HepG2 (cell line): ENCODE results near the gene FURIN. TPM values are rescaled to one million over a fixed set of nuclear protein-coding genes. Genes with fewer than 3 reads are reported as not detected.
A peak's percentile ranks its signal among the peaks of the same experiment; 100 is the strongest.

ENCODE experiments used
- BCL6 ChIP-seq: IDR thresholded peaks from 2 replicates; pipeline ENCODE4 v1.6.1; 2016; ENCODE audit warnings: missing genetic modification reagents, missing compliant biosample characterization
- CAMTA2 ChIP-seq: sonication (generic); formaldehyde crosslinking; IDR thresholded peaks from 2 replicates; pipeline ENCODE4 v1.4.0; 2020; ENCODE audit warnings: mild to moderate bottlenecking, missing genetic modification reagents, borderline replicate concordance
- CREM ChIP-seq, 2 experiments: sonication (generic) in 1 of 2; formaldehyde crosslinking in 1 of 2; IDR thresholded peaks; 2 replicates each; pipeline versions ENCODE4 v1.4.0 to v1.6.1; 2016 to 2020; ENCODE audit warnings: antibody characterized with exemption in 1 of 2, mild to moderate bottlenecking in 1 of 2, missing genetic modification reagents in 1 of 2
- HHEX ChIP-seq: IDR thresholded peaks from 2 replicates; pipeline ENCODE4 v1.6.1; 2016; ENCODE audit warnings: control low read depth
- KMT2A ChIP-seq: sonication (generic); formaldehyde crosslinking; IDR thresholded peaks from 2 replicates; pipeline ENCODE4 v1.4.0; 2020; ENCODE audit warnings: missing genetic modification reagents
- MED1 ChIP-seq: sonication (generic); formaldehyde crosslinking; IDR thresholded peaks from 2 replicates; pipeline ENCODE4 v1.4.0; 2020; ENCODE audit warnings: missing genetic modification reagents
- MIER2 ChIP-seq: IDR thresholded peaks from 2 replicates; pipeline ENCODE4 v1.6.1; 2016; ENCODE audit warnings: missing biosample characterization, missing genetic modification reagents
- NFE2L1 ChIP-seq: sonication (generic); formaldehyde crosslinking; IDR thresholded peaks from 2 replicates; pipeline ENCODE4 v1.4.0; 2020; ENCODE audit warnings: missing genetic modification reagents, mild to moderate bottlenecking, borderline replicate concordance
- RCOR2 ChIP-seq: IDR thresholded peaks from 2 replicates; pipeline ENCODE4 v1.6.1; 2016; ENCODE audit warnings: missing biosample characterization, missing genetic modification reagents
- TBX2 ChIP-seq: sonication (generic); formaldehyde crosslinking; IDR thresholded peaks from 2 replicates; pipeline ENCODE4 v1.5.0; 2020; ENCODE audit warnings: missing genetic modification reagents, mild to moderate bottlenecking, borderline replicate concordance
- ZKSCAN8 ChIP-seq: IDR thresholded peaks from 2 replicates; pipeline ENCODE4 v1.6.1; 2016; ENCODE audit warnings: borderline replicate concordance, missing genetic modification reagents, missing compliant biosample characterization
- ZNF17 ChIP-seq: sonication (generic); formaldehyde crosslinking; IDR thresholded peaks from 2 replicates; pipeline ENCODE4 v1.5.0; 2020; ENCODE audit warnings: mild to moderate bottlenecking, missing genetic modification reagents
- ZNF235 ChIP-seq: sonication (generic); formaldehyde crosslinking; IDR thresholded peaks from 2 replicates; pipeline ENCODE4 v1.8.1; 2023; ENCODE audit warnings: mild to moderate bottlenecking, missing genetic modification reagents, borderline replicate concordance
- ZNF883 ChIP-seq: sonication (generic); formaldehyde crosslinking; IDR thresholded peaks from 2 replicates; pipeline ENCODE4 v1.5.1; 2020; ENCODE audit warnings: mild to moderate bottlenecking, missing genetic modification reagents; ENCODE audit errors: not compliant biosample characterization
- polyA plus RNA-seq, 8 experiments: library from polyadenylated mRNA; depleted of rRNA in 3 of 8; stranded (reverse) in 7 of 8; unstranded in 1 of 8; fragments of >200 nt; fragmentation: Illumina TruSeq in 4 of 8; extraction: Trizol in 4 of 8; gene quantifications; 2 replicates each; pipeline versions ENCODE4 v1.2.1 to v1.2.3, GENCODE V29; 2011 to 2016; ENCODE audit warnings: low read depth in 4 of 8, missing spikeins in 1 of 8, mixed read lengths in 1 of 8; ENCODE audit not compliant: insufficient read depth in 1 of 8
- total RNA-seq, 5 experiments: library from RNA; depleted of rRNA; stranded (reverse); fragments of >200 nt; fragmentation: Illumina TruSeq; extraction: Trizol; gene quantifications; 2 replicates each; pipeline ENCODE4 v1.2.3, GENCODE V29; 2016; ENCODE audit warnings: low read depth in 1 of 5
- TF ChIP-seq, protein P1 (sequence below): sonication (generic); formaldehyde crosslinking; IDR thresholded peaks from 2 replicates; pipeline ENCODE4 v1.5.0; 2020; ENCODE audit warnings: mild to moderate bottlenecking, missing genetic modification reagents, moderate library complexity
- TF ChIP-seq, protein P2 (sequence below): sonication (generic); formaldehyde crosslinking; conservative IDR thresholded peaks from 2 replicates; pipeline ENCODE4 v1.8.0; 2022; ENCODE audit warnings: mild to moderate bottlenecking, moderate library complexity, missing genetic modification reagents
- TF ChIP-seq, protein P3 (sequence below): sonication (generic); formaldehyde crosslinking; IDR thresholded peaks from 2 replicates; pipeline ENCODE4 v1.4.0; 2020; ENCODE audit warnings: missing genetic modification reagents
- TF ChIP-seq, protein P4 (sequence below): sonication (generic); formaldehyde crosslinking; IDR thresholded peaks from 2 replicates; pipeline ENCODE4 v1.4.0; 2020; ENCODE audit warnings: missing genetic modification reagents
- TF ChIP-seq, protein P5 (sequence below): sonication (generic); formaldehyde crosslinking; IDR thresholded peaks from 2 replicates; pipeline ENCODE4 v1.8.1; 2023; ENCODE audit warnings: mild to moderate bottlenecking, missing genetic modification reagents, borderline replicate concordance
- TF ChIP-seq, protein P6 (sequence below): sonication (generic); formaldehyde crosslinking; conservative IDR thresholded peaks from 2 replicates; pipeline ENCODE4 v1.4.0; 2020; ENCODE audit warnings: missing genetic modification reagents

Gene FURIN
- total and polyA plus RNA-seq, 2 of the 13 experiments (the other 11 are each of a cell fraction or from before 2014, with no cell fraction given): 15.2 to 17.4 TPM

DNA sequence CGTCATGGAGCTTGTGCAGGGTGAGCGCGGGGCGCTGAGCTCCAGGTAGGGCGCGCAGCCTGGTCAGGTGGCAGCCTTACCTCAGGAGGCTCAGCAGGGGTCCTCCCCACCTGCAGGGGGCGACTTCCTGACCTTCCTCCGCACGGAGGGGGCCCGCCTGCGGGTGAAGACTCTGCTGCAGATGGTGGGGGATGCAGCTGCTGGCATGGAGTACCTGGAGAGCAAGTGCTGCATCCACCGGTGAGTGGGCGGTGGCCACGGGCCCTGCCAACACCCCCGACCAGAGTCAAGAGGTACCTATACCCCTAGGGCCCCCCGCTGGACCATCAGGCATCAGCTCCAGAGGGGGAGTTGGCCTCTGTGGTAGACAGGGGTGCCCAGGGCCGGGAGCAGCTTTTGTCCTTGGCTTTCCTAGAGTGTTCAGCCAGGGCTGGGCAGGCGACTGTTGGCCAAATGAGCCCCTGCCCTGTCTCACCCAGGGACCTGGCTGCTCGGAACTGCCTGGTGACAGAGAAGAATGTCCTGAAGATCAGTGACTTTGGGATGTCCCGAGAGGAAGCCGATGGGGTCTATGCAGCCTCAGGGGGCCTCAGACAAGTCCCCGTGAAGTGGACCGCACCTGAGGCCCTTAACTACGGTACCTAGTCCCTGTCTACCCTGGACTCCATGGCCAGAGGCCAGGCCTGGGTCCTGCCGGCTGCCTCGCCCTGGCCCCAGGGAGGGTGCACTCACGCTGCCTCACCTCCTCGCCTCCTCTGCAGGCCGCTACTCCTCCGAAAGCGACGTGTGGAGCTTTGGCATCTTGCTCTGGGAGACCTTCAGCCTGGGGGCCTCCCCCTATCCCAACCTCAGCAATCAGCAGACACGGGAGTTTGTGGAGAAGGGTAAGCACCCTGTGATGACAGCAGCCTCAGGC lies 25.0 kb downstream of the FURIN start (continued):
- TF ChIP-seq, protein P1, sequence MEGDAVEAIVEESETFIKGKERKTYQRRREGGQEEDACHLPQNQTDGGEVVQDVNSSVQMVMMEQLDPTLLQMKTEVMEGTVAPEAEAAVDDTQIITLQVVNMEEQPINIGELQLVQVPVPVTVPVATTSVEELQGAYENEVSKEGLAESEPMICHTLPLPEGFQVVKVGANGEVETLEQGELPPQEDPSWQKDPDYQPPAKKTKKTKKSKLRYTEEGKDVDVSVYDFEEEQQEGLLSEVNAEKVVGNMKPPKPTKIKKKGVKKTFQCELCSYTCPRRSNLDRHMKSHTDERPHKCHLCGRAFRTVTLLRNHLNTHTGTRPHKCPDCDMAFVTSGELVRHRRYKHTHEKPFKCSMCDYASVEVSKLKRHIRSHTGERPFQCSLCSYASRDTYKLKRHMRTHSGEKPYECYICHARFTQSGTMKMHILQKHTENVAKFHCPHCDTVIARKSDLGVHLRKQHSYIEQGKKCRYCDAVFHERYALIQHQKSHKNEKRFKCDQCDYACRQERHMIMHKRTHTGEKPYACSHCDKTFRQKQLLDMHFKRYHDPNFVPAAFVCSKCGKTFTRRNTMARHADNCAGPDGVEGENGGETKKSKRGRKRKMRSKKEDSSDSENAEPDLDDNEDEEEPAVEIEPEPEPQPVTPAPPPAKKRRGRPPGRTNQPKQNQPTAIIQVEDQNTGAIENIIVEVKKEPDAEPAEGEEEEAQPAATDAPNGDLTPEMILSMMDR (CRISPR knock-in tag): peak; percentile 92
- TF ChIP-seq, protein P2, sequence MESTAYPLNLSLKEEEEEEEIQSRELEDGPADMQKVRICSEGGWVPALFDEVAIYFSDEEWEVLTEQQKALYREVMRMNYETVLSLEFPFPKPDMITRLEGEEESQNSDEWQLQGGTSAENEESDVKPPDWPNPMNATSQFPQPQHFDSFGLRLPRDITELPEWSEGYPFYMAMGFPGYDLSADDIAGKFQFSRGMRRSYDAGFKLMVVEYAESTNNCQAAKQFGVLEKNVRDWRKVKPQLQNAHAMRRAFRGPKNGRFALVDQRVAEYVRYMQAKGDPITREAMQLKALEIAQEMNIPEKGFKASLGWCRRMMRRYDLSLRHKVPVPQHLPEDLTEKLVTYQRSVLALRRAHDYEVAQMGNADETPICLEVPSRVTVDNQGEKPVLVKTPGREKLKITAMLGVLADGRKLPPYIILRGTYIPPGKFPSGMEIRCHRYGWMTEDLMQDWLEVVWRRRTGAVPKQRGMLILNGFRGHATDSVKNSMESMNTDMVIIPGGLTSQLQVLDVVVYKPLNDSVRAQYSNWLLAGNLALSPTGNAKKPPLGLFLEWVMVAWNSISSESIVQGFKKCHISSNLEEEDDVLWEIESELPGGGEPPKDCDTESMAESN (CRISPR knock-in tag): peak; percentile 63; the same call in 1 of the 2 replicates
- no peak for TF ChIP-seq MED1 (CRISPR knock-in tag)
- TF ChIP-seq NFE2L1: no peak
- TF ChIP-seq ZNF883 (CRISPR knock-in tag): peak; percentile 60
- no peak for TF ChIP-seq ZNF17 (CRISPR knock-in tag)
- TF ChIP-seq CAMTA2: no peak
- TF ChIP-seq, protein P3, sequence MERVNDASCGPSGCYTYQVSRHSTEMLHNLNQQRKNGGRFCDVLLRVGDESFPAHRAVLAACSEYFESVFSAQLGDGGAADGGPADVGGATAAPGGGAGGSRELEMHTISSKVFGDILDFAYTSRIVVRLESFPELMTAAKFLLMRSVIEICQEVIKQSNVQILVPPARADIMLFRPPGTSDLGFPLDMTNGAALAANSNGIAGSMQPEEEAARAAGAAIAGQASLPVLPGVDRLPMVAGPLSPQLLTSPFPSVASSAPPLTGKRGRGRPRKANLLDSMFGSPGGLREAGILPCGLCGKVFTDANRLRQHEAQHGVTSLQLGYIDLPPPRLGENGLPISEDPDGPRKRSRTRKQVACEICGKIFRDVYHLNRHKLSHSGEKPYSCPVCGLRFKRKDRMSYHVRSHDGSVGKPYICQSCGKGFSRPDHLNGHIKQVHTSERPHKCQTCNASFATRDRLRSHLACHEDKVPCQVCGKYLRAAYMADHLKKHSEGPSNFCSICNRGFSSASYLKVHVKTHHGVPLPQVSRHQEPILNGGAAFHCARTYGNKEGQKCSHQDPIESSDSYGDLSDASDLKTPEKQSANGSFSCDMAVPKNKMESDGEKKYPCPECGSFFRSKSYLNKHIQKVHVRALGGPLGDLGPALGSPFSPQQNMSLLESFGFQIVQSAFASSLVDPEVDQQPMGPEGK (CRISPR knock-in tag): peak; percentile 78
- TF ChIP-seq, protein P4, sequence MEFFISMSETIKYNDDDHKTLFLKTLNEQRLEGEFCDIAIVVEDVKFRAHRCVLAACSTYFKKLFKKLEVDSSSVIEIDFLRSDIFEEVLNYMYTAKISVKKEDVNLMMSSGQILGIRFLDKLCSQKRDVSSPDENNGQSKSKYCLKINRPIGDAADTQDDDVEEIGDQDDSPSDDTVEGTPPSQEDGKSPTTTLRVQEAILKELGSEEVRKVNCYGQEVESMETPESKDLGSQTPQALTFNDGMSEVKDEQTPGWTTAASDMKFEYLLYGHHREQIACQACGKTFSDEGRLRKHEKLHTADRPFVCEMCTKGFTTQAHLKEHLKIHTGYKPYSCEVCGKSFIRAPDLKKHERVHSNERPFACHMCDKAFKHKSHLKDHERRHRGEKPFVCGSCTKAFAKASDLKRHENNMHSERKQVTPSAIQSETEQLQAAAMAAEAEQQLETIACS (CRISPR knock-in tag): no peak
- TF ChIP-seq TBX2 (CRISPR knock-in tag): peak; percentile 31; the same call in 1 of the 2 replicates
- no peak for TF ChIP-seq HHEX (CRISPR knock-in tag)
- TF ChIP-seq BCL6 (CRISPR knock-in tag): peak; percentile 57
- TF ChIP-seq, protein P5, sequence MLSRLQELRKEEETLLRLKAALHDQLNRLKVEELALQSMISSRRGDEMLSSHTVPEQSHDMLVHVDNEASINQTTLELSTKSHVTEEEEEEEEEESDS (CRISPR knock-in tag): no peak
- 0 out of 2 replicates have a peak, but pooled peaks have one; percentile 29 for TF ChIP-seq MIER2 (CRISPR knock-in tag)
- TF ChIP-seq KMT2A (CRISPR knock-in tag): peak; percentile 48; the same call in 1 of the 2 replicates
- 0 out of 2 replicates have a peak, but pooled peaks have one; percentile 56 for TF ChIP-seq ZNF235 (CRISPR knock-in tag)
- TF ChIP-seq CREM (IDR thresholded peaks at IDR 0.05): no peak
- no peak for TF ChIP-seq CREM (CRISPR knock-in tag; IDR thresholded peaks at IDR 0.05)
- no peak for TF ChIP-seq RCOR2 (CRISPR knock-in tag)
- TF ChIP-seq, protein P6, sequence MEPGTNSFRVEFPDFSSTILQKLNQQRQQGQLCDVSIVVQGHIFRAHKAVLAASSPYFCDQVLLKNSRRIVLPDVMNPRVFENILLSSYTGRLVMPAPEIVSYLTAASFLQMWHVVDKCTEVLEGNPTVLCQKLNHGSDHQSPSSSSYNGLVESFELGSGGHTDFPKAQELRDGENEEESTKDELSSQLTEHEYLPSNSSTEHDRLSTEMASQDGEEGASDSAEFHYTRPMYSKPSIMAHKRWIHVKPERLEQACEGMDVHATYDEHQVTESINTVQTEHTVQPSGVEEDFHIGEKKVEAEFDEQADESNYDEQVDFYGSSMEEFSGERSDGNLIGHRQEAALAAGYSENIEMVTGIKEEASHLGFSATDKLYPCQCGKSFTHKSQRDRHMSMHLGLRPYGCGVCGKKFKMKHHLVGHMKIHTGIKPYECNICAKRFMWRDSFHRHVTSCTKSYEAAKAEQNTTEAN (CRISPR knock-in tag): no peak
- TF ChIP-seq ZKSCAN8 (CRISPR knock-in tag): no peak
